ENCODE data around the gene C1orf210.

DNA sequence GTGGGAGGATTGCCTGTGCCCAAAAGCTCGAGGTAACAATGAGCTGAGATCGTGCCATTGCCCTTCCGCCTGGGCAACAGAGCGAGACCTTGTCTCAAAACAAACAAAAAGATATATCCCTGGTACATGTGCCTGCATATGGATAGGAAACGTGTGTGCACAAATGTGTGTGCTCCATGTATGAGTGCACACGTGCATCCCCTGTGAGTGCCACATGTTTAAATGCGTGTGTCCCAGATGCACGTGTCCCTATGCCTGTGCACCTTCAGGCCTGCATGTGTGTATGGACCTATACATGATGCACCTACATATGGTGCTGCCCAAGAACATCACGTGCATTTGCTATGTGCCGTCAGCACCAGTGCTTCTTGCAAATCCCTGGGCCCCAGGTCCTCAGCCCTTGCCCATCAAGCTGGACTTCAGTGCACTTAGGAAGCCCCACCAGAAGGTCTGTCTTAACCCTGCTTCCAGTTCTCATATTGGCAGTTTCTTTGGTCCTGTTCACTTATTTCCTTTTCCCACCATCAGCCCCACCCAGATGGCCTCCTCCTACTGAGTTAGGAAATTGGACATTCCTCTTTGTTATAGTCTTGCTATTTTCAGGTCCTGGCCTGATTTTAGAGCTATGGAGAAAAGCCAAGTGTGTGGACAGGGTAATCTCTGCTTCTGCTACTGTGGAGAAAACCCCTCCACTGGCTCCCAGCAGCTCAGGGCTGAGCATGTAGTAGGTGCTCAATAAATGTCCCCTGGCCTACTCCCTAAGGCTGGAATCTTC is 30.8 kb upstream of the C1orf210 start:
- TF ChIP-seq, protein P1, sequence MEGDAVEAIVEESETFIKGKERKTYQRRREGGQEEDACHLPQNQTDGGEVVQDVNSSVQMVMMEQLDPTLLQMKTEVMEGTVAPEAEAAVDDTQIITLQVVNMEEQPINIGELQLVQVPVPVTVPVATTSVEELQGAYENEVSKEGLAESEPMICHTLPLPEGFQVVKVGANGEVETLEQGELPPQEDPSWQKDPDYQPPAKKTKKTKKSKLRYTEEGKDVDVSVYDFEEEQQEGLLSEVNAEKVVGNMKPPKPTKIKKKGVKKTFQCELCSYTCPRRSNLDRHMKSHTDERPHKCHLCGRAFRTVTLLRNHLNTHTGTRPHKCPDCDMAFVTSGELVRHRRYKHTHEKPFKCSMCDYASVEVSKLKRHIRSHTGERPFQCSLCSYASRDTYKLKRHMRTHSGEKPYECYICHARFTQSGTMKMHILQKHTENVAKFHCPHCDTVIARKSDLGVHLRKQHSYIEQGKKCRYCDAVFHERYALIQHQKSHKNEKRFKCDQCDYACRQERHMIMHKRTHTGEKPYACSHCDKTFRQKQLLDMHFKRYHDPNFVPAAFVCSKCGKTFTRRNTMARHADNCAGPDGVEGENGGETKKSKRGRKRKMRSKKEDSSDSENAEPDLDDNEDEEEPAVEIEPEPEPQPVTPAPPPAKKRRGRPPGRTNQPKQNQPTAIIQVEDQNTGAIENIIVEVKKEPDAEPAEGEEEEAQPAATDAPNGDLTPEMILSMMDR (IDR thresholded peaks at IDR 0.05): no peak
- no peak for TF ChIP-seq POLR2AphosphoS5 (IDR thresholded peaks at IDR 0.05; ENCODE audit: insufficient read depth in 1 of 2, low read depth in 1 of 2)
